HepG2 (cell line): Measurements from ENCODE around the gene C1QC.

Experiments used
- CCAR2 ChIP-seq: fragments of 200-400 bp; formaldehyde crosslinking; optimal IDR thresholded peaks from 2 replicates; pipeline ENCODE3; 2018; ENCODE audit warnings: low read depth, mild to moderate bottlenecking, low read length, moderate library complexity
- CTCF ChIP-seq: sonication (generic); formaldehyde crosslinking; IDR thresholded peaks from 2 replicates; pipeline ENCODE4 v1.5.0; 2020; ENCODE audit warnings: mild to moderate bottlenecking, missing genetic modification reagents, moderate library complexity
- MATR3 ChIP-seq: sonication (generic); formaldehyde crosslinking; IDR thresholded peaks from 2 replicates; pipeline ENCODE4 v1.4.0; 2020; ENCODE audit warnings: missing genetic modification reagents
- MAX ChIP-seq: IDR thresholded peaks from 2 replicates; pipeline ENCODE4 v1.6.1; 2012; ENCODE audit warnings: inconsistent platforms
- MXD1 ChIP-seq: sonication (generic); formaldehyde crosslinking; IDR thresholded peaks from 2 replicates; pipeline ENCODE4 v1.4.0; 2020; ENCODE audit warnings: mild to moderate bottlenecking, missing genetic modification reagents
- PATZ1 ChIP-seq: sonication (generic); formaldehyde crosslinking; IDR thresholded peaks from 2 replicates; pipeline ENCODE4 v1.4.0; 2020; ENCODE audit warnings: missing genetic modification reagents
- POLR2AphosphoS5 ChIP-seq: IDR thresholded peaks from 2 replicates; pipeline ENCODE4 v1.6.1; 2012; ENCODE audit warnings: low read depth, low read length
- RELA ChIP-seq: sonication (generic); formaldehyde crosslinking; IDR thresholded peaks from 2 replicates; pipeline ENCODE4 v1.4.0; 2020; ENCODE audit warnings: missing genetic modification reagents
- TBP ChIP-seq: sonication (generic); formaldehyde crosslinking; IDR thresholded peaks from 2 replicates; pipeline ENCODE4 v1.5.0; 2020; ENCODE audit warnings: missing genetic modification reagents
- USF2 ChIP-seq, 2 experiments: sonication (generic) in 1 of 2; formaldehyde crosslinking in 1 of 2; IDR thresholded peaks; 2 replicates each; pipeline versions ENCODE4 v1.5.1 to v1.6.1; 2011 to 2020; ENCODE audit warnings: borderline replicate concordance in 1 of 2, low read depth in 1 of 2, low read length in 1 of 2, mild to moderate bottlenecking in 1 of 2, missing genetic modification reagents in 1 of 2, moderate library complexity in 1 of 2
- ZNF24 ChIP-seq: fragments of 450-650 bp; IDR thresholded peaks from 2 replicates; pipeline ENCODE4 v1.6.1; 2017; ENCODE audit warnings: antibody characterized with exemption, mild to moderate bottlenecking
- ZNF260 ChIP-seq: sonication (generic); formaldehyde crosslinking; IDR thresholded peaks from 2 replicates; pipeline ENCODE4 v1.4.0; 2020; ENCODE audit warnings: missing genetic modification reagents, low read depth, mild to moderate bottlenecking, borderline replicate concordance
- ZNF274 ChIP-seq: sonication (generic); formaldehyde crosslinking; IDR thresholded peaks from 2 replicates; pipeline ENCODE4 v1.5.1; 2020; ENCODE audit warnings: mild to moderate bottlenecking, missing genetic modification reagents

GRCh38 chr1:22676916-22677583, 33.6 kb downstream of the C1QC start:
- TF ChIP-seq TBP (CRISPR knock-in tag), result no peak
- TF ChIP-seq CTCF (CRISPR knock-in tag), result no peak
- no peak for TF ChIP-seq MATR3 (CRISPR knock-in tag)
- no peak for TF ChIP-seq ZNF274 (CRISPR knock-in tag)
- TF ChIP-seq POLR2AphosphoS5, result no peak
- TF ChIP-seq MXD1 (CRISPR knock-in tag), result no peak
- no peak for TF ChIP-seq CCAR2
- no peak for TF ChIP-seq USF2 (IDR thresholded peaks at IDR 0.05; ENCODE audit: low read depth, low read length)
- no peak for TF ChIP-seq USF2 (CRISPR knock-in tag; IDR thresholded peaks at IDR 0.05; ENCODE audit: borderline replicate concordance)
- no peak for TF ChIP-seq ZNF260 (CRISPR knock-in tag)
- no peak for TF ChIP-seq ZNF24
- TF ChIP-seq MAX, result no peak
- no peak for TF ChIP-seq PATZ1 (CRISPR knock-in tag)
- no peak for TF ChIP-seq RELA (CRISPR knock-in tag)
